ENCODE results near the gene LRRC32.
"Not testable (repeated sequence)": the region's sequence is repeated elsewhere in the genome, so short reads cannot be mapped to it uniquely, and the experiment has no call there.

LRRC32 gene

DNA sequence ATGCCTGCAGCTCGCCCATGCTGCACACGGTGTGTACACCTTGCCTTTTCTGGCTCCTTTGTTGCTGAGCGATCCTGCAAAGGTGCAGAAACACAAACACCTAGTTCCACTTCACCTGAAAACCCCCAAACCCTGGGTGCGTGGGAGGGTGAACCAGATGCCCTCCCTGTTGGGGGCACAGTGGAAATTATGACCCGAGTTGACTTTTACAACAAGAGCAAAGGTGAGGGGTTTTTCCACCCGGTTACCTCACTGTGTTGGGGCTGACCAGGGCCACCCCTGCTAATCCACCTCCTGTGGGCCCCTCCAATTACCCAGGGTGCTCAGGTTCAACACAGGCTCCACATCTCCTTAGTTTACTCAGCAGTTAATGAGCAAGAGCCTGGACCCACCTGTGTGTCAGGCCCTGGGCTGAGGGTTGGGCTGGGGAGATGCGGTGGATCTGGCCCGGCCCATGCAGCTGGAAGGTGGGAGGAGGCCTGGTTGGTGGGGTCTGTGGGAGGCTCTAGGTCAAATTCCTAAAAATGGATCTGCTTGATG, 42.1 kb downstream of the LRRC32 start:
- DNase-seq (ENCODE audit: low spot score), result no peak

- no peak for DNase-seq (ENCODE audit: low spot score)
Observed at GRCh38 chr11:76627606-76628005, 42.9 kb downstream of the LRRC32 start.

DNA sequence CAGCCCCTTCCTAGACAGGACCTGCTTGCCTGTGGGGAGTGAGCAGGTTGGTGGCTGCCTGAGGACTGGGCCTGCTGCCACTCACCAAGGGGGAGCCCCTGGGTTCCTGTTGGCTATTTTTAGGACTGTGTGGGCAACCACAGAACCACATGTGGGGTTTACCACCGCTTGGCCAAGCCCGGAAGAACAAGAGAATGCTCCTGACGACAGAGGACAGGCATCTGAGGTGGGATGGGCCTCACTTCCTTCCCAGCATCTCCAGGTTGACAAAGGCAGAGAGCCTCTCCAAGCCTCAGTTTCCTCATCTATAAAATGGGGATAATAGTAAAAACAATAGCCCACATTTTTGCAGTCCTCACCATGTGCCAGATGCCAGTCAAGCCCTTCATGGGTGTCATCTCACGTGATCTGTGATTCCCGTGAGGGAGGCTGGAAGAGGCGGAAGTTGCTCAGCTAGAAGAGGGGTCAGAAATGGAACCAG, 43.6 kb downstream of the LRRC32 start:
- DNase-seq (ENCODE audit: low spot score), result peak; percentile 4

DNA sequence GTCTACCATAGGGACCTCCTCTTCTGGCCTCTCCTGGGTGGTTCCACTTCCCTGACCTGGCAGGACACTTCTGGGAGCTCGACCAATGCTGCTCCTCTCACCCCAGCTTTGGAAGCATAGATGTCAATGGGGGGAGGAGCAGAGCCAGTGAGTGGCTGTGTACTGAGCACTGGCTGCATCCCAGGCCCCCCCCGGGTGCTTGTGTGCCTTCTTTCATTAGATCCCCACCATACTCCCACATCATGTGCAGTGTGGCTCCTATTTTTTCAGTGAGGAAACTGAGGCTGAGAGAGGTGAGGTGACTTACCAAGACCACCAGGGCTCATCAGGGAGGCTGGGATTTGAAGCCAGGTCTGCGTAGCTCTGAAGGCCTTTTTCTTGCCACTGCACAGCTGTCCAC, 44.3 kb downstream of the LRRC32 start:
- no peak for DNase-seq (ENCODE audit: low spot score)

DNA sequence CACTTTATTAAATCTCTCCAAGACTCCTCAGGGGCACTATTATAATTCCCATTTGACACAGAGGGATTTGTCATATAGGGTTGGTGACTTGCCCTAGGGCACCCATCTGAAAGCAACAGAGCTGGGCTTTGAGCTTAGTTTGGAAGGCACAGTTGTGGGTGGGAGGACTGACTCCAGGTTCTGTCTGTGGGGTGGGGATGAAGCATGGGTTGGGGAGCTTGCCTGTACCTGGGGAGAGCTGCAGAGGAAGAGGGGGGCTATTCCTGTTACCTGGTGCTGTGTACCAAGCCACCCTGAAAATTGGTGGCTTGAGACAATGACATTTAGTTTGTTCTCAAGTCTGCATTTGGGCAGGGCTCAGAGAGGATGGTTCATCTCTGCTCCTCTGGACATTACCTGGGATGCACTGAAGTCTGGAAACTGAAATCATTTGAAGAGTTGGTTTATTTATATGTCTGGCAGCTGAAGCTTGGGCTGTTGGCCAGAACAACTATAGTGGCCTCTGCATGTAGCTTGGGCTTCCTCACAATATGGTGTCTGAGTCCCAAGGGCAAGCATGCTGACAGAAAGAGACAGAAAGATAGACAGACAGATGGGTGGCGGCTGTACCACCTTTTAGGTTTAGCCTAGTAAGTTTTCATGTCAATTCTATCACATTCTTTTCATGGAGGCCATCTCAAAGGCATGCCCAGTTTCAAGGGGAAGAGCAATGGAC, 44.9 kb downstream of the LRRC32 start:
- no peak for DNase-seq (ENCODE audit: low spot score)

DNA sequence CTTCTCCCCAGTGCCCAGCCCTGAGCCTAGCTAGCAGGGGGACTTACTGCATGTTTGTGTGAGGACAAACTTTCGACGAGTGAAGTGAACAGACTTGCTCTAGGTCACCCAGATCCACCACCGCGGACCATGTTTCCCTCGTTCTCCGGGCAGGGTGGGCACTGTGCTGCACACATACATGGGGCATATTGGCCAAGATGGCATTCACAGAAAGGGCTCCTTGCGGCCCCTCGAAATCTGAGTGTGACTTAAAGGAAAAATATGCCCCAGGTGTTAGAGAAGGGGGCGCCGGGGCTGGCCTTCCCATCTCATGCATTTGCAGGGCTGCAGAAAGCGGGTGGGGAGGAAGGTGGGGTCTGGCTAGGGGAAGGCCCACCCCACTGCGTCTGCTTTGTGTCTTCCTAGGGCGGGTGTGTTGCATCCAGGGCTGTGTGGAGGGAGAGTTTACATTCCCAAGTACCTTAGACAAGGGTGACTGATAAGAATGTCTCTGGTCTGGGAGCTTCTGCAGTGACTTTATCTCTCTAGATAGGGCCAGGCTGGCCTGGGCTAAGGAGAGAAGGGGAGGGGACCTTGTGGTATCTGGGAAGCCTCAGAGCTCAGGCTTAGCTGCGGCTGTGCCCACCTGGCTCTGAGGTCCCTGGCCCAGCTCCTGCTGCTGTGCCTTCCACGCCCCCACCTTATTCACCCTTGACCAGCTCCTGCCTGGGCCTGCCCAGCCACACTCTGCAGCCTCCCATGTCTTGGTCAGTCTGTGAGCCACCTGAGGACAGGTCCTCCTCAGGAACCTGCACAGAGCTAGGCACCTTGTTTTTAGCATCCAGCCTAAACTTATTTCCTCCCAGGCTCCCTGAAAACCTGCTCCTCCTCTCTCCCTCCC, 45.8 kb downstream of the LRRC32 start:
- DNase-seq (ENCODE audit: low spot score), result peak; percentile 9

GRCh38 chr11:76623884-76624419, 46.6 kb downstream of the LRRC32 start:
- no peak for DNase-seq (ENCODE audit: low spot score)

- DNase-seq (ENCODE audit: low spot score), result no peak
Observed at GRCh38 chr11:76623171-76623883, 47.2 kb downstream of the LRRC32 start.

GRCh38 chr11:76622493-76623094, 48.0 kb downstream of the LRRC32 start:
- no peak for DNase-seq (ENCODE audit: low spot score)

GRCh38 chr11:76621868-76622267, 48.7 kb downstream of the LRRC32 start:
- no peak for DNase-seq (ENCODE audit: low spot score)

DNA sequence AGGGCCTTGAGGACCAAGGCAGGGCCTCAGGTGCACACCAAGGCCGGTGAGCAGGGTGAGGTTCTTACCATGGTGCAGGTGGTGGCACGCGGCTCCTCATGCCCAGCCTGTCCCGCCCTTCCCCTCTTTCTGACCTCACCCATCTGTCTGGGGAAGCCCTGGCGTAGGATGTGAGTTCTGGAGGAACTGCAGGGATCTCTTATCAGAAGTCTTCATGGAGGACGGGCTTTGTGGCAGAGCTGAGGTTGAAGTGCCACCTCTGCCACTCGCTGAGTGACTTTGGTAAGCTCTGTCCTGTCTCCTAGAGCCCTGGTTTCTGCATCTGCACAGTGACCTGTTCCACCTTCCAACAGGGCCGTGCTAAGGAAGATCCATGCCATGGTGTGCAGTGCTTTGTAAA, 49.1 kb downstream of the LRRC32 start:
- no peak for DNase-seq (ENCODE audit: low spot score)

GRCh38 chr11:76620489-76620888, 50.1 kb downstream of the LRRC32 start:
- DNase-seq (ENCODE audit: low spot score), result no peak

DNA sequence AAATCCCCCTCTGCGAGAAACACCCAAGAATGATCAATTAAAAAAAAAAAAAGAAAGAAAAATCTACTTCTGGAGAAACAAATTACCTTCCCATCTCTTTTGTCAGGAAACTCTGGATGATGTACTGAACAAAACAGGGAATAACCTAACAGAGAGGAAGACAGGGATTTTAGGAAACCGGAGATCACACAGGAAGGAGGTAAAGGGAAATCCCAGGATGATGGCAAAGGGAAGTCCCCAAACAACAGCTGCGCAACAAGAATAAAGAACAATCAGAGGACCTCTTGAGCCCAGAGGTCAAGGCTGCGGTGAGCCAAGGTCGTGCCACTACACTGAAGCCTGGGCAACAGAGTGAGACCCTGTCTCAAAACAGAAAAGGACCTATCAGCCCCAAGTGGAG, 50.7 kb downstream of the LRRC32 start:
- DNase-seq (ENCODE audit: low spot score), result not testable (repeated sequence)

DNA sequence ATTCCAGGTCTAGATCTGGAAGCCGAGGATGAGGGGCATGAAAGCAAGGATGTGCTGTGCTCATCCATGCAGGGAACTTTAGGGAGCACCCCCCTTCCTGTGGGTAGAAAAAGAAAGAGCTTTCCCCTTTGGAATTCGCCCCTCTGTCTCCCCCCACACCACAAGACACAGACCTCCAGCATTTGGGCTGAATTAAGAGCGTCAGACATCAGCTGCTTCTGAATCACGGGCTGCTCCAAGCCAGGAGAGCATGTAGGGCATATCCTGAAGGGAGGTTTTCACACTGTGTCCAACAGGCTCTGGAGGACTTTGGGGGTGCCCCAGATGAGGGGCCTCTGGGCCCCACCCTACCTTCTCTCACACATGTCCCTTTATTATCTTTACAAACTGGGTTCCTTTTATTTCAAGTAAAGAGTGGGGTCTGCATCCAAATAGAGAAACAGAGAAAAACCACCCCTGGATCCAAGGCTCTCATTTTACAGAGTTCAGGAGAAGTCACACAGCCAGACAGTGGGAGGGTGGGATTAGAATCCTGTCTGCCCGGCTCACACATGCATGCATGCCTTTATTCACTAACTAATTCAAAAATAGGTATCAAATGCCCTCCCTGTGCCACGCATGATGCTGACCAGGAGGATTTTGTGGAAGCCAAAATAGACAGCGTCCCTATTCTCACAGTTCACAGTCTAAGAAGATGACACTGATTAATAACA, 52.8 kb downstream of the LRRC32 start:
- no peak for DNase-seq (ENCODE audit: low spot score)

DNA sequence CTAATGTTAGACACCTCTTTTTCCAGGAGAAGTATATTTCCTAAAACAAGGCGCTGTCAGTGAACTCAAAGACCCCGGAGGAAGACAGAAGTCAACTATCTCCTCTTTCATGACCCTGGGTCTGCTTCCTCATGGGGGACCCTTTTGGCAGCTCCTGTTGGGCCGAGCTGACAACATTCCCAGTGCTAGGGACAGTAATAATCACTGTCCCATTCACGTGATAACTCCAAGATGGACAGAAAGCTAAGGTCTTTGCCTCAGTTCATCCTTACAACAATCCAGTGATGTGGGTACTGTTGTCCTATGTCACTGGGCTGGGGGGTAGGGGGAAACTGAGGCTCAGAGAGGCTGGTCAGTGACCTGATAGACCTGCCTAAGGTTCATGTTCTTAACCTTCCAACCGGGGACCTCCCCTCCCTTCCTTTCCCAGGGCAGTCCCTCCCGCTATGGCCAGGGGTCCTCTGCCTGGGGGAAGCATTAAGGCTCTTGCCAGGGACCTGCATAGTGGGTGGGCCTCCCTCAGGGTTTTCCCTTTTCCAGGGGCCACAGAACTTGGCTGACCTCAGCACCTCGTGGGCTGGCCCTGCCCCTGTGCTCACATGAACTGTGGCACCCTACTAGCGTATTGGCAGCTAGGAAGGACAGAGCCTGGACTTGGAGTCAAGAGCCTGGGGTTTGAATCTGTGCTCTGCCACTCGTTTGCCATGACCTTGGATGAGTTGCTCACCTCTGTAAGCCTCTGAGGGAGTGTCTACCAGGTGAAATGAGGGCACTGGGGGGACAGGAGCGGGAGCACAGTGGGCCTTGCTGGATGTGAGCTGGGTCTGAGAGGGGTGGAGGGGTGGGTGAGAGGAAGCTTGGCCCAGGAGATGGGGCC, 53.6 kb downstream of the LRRC32 start:
- no peak for DNase-seq (ENCODE audit: low spot score)

GRCh38 chr11:76615950-76616349, 54.6 kb downstream of the LRRC32 start:
- no peak for DNase-seq (ENCODE audit: low spot score)

DNA sequence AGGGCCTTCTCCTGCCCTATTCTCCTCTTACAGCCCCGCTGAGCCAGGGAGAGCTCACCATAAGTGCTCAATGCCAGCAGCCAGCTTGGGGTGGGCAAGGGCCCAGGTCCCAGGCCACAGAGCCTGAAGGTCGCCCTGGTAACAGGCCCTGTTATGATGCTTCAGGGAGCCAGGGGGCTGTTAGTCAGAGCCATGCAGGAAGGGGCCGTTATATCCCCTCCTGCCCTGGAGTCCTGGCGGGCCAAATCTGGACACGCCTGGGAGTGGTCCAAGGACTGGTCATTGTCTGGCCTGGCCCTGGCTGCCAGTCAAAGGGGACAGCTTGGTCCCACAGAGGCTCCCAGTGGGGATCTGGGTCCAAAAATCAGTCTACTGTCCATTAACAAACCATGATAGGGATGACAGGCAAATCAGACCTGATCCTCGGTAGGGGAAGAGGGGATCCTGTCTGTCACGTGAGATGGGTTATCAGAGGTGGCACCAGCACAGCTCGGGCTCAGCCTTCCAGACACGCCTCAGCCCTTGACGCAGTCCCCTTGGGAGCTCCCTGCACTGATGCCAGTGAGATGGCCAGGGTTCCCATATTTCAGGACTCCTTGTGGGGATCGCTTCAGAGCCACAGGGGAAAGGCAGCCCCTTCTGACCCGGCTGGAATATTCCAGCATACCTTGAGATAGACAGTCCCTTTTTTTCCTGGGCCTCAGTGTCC, 55.9 kb downstream of the LRRC32 start:
- no peak for DNase-seq (ENCODE audit: low spot score)

- DNase-seq (ENCODE audit: low spot score), result no peak
Observed at GRCh38 chr11:76613901-76614300, 56.6 kb downstream of the LRRC32 start.

DNA sequence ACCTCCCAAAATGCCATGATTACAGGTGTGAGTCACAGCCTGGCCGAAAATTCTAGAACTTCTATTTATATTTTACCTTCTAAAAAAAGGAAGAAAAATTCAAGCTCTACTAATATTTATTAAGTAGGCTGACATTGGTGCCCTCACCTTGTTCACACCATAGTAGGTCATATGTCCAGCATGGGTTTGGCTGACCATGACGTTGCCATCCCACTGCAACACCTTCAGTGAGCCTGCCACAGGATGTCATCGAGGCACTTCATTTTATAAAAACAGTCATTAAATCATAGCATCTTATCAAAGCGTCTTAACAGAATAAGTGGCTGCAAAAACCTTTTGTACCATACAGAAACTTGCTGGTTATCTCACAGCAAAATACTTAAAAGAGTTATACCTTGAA, 58.3 kb downstream of the LRRC32 start:
- DNase-seq (ENCODE audit: low spot score), result no peak

Data from D341Med (cell line).